22Rv1 (cell line): ENCODE data around the gene PEAK3.

Source experiments
- H3K27ac ChIP-seq: fragments of 450-650 bp; 2 replicates; pipeline ENCODE4 v1.5.1; 2017
- ZFX ChIP-seq: fragments of 450-650 bp; IDR thresholded peaks from 2 replicates; pipeline ENCODE4 v1.6.1; 2017; ENCODE audit warnings: antibody characterized with exemption, borderline replicate concordance
- TF ChIP-seq, protein P1 (sequence below): fragments of 450-650 bp; IDR thresholded peaks from 2 replicates; pipeline ENCODE4 v1.5.1; 2017; ENCODE audit warnings: mild to moderate bottlenecking

PEAK3 gene

DNA sequence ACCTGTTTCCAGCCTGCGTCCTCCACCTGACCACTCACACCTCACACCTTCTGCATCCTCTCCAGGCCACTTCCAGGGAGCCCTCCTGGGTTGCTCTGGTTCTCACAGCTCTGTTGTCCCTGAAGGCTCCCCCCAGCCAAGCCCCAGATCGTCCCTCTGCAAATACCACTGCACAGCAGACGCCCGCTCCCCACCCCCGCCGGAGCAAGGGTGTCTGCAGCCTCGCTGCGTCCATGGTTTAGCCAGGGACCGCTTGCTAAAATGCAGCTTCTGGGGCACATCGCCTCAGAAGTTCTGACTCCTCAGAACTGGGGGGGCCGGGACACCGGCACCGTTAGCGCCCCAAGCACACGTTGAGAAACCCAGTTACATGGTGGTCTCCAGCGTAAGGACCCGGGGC, 25.0 kb upstream of the PEAK3 start:
- no peak for TF ChIP-seq ZFX
- TF ChIP-seq, protein P1, sequence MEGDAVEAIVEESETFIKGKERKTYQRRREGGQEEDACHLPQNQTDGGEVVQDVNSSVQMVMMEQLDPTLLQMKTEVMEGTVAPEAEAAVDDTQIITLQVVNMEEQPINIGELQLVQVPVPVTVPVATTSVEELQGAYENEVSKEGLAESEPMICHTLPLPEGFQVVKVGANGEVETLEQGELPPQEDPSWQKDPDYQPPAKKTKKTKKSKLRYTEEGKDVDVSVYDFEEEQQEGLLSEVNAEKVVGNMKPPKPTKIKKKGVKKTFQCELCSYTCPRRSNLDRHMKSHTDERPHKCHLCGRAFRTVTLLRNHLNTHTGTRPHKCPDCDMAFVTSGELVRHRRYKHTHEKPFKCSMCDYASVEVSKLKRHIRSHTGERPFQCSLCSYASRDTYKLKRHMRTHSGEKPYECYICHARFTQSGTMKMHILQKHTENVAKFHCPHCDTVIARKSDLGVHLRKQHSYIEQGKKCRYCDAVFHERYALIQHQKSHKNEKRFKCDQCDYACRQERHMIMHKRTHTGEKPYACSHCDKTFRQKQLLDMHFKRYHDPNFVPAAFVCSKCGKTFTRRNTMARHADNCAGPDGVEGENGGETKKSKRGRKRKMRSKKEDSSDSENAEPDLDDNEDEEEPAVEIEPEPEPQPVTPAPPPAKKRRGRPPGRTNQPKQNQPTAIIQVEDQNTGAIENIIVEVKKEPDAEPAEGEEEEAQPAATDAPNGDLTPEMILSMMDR: no peak
- H3K27ac ChIP-seq: no peak overlapping the region

DNA sequence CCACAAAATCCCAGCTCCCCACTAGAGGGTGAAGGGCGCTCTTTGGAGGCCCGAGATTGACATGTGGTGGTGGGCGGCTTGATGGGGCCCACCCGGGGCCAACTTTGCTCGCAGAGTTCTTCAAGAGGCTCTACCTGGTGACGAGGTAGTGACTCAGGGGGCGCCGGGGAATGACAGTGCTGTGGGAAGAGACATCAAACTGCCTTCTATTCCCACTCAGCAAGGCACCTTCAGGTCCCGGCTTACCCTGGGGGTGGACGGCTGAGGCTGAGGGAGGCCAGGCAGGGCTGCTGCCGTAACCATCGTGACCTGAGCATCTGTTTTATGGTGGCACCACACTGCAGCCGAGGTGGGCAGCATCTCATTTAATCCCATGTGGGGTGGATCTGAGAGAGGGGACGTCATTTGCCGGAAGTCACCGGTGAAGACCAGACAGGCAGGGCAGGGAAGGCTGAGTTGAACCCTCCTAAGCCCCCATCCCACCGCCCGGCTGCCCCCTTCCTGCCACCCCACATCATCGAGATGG, 24.4 kb upstream of the PEAK3 start:
- TF ChIP-seq, protein P1: no peak
- TF ChIP-seq ZFX: no peak
- H3K27ac ChIP-seq: no peak overlapping the region

DNA sequence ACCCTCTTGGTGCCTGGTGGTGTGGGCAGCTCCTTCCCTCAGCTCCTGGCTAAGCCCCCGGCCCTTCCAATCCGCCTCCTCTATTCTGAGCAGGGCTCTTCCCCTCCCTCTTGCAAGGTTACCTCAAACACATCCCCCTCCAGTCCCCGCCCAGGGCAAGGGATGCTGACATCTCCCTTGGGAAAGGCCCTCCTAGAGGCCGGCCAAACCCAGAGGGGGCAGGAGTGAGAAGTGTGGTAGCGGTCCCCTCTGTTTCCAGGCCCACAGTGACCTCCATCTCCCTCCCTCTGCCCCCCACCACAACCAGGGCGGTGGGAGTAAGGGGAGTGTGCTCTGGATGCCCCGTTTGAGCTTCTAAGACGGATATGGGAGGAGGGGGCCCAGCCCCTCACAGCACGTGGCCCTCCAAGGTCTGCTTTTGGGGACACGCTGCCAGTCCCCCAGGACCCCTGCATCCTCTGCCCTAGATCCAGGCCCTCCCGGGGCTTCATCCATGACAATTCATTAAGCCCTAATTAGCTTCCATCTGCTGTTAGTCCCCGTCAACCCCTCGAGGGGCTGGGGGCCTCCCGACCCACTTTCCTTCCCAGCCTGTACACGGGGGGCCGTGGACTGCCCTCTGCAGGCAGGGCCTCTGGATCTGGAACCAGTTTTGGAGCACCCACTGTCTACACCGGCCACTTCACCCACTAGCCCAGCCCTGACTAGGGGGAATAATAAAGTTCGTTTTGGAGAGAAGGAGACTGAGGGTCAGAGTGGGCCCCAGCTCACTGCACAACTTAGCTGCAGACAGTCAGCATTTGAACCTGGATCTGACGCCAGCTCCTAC, 23.7 kb upstream of the PEAK3 start:
- H3K27ac ChIP-seq: no peak overlapping the region
- no peak for TF ChIP-seq ZFX
- TF ChIP-seq, protein P1: no peak

DNA sequence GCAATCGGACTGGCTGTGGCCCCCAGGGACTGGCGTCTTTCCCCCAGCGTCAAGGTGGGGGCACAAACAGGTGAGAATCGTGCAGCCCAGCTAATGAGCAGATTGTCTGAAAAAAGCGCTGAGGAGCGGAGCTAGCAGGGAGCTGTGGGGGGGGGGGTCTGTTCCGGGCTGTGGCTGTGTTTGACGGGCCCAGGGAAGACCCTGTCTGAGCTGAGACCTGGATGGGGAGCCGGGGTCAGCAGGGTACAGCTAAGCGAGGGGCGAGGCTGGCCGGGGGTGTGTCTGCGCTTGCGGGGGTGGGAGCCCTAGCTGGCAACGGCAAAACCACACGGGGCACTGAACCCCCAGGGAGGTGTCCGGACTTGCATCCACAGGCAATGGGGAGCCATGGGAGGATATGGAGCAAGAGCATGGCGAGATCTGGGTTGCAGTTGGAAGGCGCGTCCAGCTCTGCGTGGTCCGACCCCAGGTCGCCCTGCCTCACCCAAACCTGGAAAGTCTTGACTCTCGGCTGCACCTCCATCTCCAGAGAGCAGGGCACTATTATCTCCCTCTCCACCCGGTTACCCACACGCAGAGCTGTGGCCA, 21.3 kb upstream of the PEAK3 start:
- TF ChIP-seq ZFX: no peak
- TF ChIP-seq, protein P1: no peak
- no peak overlapping the region for H3K27ac ChIP-seq

DNA sequence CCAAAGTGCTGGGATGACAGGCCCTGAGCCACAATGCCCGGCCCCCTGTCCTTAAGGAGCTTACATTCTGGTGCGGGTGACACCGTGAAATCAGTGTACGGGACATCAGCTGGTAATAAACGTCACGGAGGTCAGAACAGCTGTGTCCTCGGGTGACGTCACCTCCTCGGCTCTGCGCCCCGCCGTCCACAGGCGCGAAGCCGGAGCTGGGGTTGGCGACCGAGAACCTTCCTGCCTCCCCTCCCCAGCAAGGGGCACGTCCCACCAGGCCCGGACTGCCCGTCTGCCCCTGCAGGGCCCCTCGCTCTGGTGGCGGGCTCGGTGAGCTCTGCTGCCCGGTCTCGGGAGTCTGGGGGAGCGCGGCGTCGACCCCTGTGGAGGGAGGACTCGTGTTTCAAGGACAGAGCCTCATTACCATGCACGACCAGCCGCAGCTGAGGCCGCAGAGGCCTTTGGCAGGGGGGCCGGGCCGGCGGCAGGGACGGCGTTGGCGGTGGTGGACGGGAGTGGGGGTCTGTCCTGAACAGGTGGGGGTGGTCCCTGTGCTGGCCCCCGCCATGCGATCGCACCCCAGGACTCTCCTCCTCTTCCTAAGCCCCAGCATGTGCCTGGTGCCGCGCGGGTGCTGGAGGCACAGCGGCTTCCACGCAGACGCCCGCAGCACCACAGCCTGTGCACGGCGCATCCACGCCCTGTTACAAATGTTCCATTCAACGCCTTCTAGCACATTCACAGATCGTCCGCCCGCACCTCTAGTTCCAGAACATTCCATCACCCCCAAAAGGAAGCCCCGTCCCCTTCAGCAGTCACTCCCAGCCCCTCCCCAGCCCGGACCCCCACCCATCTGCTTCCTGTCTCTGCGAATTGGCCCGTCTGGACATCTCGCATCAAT, 20.6 kb upstream of the PEAK3 start:
- TF ChIP-seq ZFX: no peak
- TF ChIP-seq, protein P1: no peak
- no peak overlapping the region for H3K27ac ChIP-seq

DNA sequence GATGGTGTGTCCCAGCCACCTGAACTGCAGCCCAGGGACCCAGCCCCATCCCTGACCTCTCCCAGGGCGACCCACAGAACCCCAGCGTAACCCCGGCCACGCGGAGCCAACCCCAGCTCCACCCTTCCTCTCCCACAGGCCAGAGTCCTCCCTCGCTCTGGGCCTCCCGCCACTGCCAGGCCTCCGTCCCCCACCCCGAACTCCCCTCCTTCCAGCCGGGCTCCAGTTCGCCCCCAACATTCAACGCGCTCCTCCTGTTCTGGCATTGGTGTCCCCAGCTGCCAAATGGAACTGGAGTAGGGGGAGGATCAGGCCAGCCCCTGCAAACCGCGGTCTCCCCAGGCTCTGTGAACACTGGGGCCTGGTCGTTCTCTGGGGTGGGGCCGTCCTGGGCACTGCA, 18.6 kb upstream of the PEAK3 start:
- no peak overlapping the region for H3K27ac ChIP-seq
- no peak for TF ChIP-seq ZFX
- TF ChIP-seq, protein P1: no peak
